Measurements from ENCODE around the gene C2orf66. TPM values are rescaled to one million over a fixed set of nuclear protein-coding genes. Genes with fewer than 3 reads are reported as not detected.

The C2orf66 gene
- total and polyA plus RNA-seq, 5 donors: 0.07 to 0.28 TPM; not detected in 3

GRCh38 chr2:196827356-196827755, 18.2 kb upstream of the C2orf66 start:
- 78% methylated on average over 2 of the region's 2 CpGs for WGBS
- ATAC-seq: no peak

GRCh38 chr2:196823750-196824522, 14.8 kb upstream of the C2orf66 start:
- Histone ChIP-seq H3K27me3 (ENCODE audit: control insufficient read depth, insufficient read depth) (no peaks in the 10 kb centered on the region), H3K4me3 (ENCODE audit: low read length) (no peak overlapping the region), H3K9me3 (ENCODE audit: control insufficient read depth, low read length) (no peaks in the 10 kb centered on the region), H3K27ac (ENCODE audit: low read length) (no peak overlapping the region), H3K4me1 (ENCODE audit: control insufficient read depth, insufficient read depth, low read length) (no peaks in the 10 kb centered on the region)
- DNase-seq (no peak), ATAC-seq (no peak)
- intact Hi-C loops (cut with DNase I): no loop called here

More at GRCh38 chr2:196827356-196827755, 18.2 kb upstream of the C2orf66 start:
- H3K4me1 ChIP-seq (ENCODE audit: control insufficient read depth, insufficient read depth, low read length): peaks cover 2% of the 10 kb centered on the region
- no peak overlapping the region for H3K4me3 ChIP-seq (ENCODE audit: low read length)
- H3K27me3 ChIP-seq (ENCODE audit: control insufficient read depth, insufficient read depth): no peaks in the 10 kb centered on the region
- DNase-seq: no peak
- H3K9me3 ChIP-seq (ENCODE audit: control insufficient read depth, low read length): no peaks in the 10 kb centered on the region
- intact Hi-C loops (cut with DNase I): no loop called here
- no peak overlapping the region for H3K27ac ChIP-seq (ENCODE audit: low read length)

- 86% methylated on average over 1 of the region's 1 CpG for WGBS
- DNase-seq (no peak), ATAC-seq (no peak)
- Histone ChIP-seq H3K4me3 (ENCODE audit: low read length) (no peak overlapping the region), H3K9me3 (ENCODE audit: control insufficient read depth, low read length) (no peaks in the 10 kb centered on the region), H3K27me3 (ENCODE audit: control insufficient read depth, insufficient read depth) (no peaks in the 10 kb centered on the region), H3K4me1 (ENCODE audit: control insufficient read depth, insufficient read depth, low read length) (no peaks in the 10 kb centered on the region), H3K27ac (ENCODE audit: low read length) (no peak overlapping the region)
- intact Hi-C loops (cut with DNase I): no loop called here
Measured at GRCh38 chr2:196821195-196821594, 12.0 kb upstream of the C2orf66 start.

GRCh38 chr2:196808083-196808665, 981 bp downstream of the C2orf66 start:
- Histone ChIP-seq H3K27ac (ENCODE audit: low read length) (no peak overlapping the region), H3K4me1 (ENCODE audit: control insufficient read depth, insufficient read depth, low read length) (no peaks in the 10 kb centered on the region), H3K4me3 (ENCODE audit: low read length) (no peak overlapping the region), H3K27me3 (ENCODE audit: control insufficient read depth, insufficient read depth) (no peaks in the 10 kb centered on the region), H3K9me3 (ENCODE audit: control insufficient read depth, low read length) (no peaks in the 10 kb centered on the region)
- DNase-seq: no peak
- 26% methylated on average over 2 of the region's 2 CpGs for WGBS
- intact Hi-C loops (cut with DNase I): no loop called here
- no peak for ATAC-seq

GRCh38 chr2:196804381-196804780, 4.8 kb downstream of the C2orf66 start:
- no peak for DNase-seq
- H3K9me3 ChIP-seq (ENCODE audit: control insufficient read depth, low read length): no peaks in the 10 kb centered on the region
- intact Hi-C loops (cut with DNase I): no loop called here
- ATAC-seq: no peak
- WGBS: 49% methylated on average over 1 of the region's 1 CpG
- H3K27me3 ChIP-seq (ENCODE audit: control insufficient read depth, insufficient read depth): no peaks in the 10 kb centered on the region
- H3K4me1 ChIP-seq (ENCODE audit: control insufficient read depth, insufficient read depth, low read length): no peaks in the 10 kb centered on the region
- no peak overlapping the region for H3K27ac ChIP-seq (ENCODE audit: low read length)
- H3K4me3 ChIP-seq (ENCODE audit: low read length): no peak overlapping the region

- Histone ChIP-seq H3K27ac (ENCODE audit: low read length) (no peak overlapping the region), H3K4me3 (ENCODE audit: low read length) (no peak overlapping the region), H3K27me3 (ENCODE audit: control insufficient read depth, insufficient read depth) (no peaks in the 10 kb centered on the region), H3K4me1 (ENCODE audit: control insufficient read depth, insufficient read depth, low read length) (no peaks in the 10 kb centered on the region), H3K9me3 (ENCODE audit: control insufficient read depth, low read length) (no peaks in the 10 kb centered on the region)
- no peak for DNase-seq
- ATAC-seq: no peak
- WGBS: 91% methylated on average over 2 of the region's 2 CpGs
- intact Hi-C loops (cut with DNase I): no loop called here
Measured at GRCh38 chr2:196802401-196802800, 6.8 kb downstream of the C2orf66 start.

GRCh38 chr2:196801674-196802261, 7.4 kb downstream of the C2orf66 start:
- DNase-seq: no peak
- intact Hi-C loops (cut with DNase I): no loop called here
- 28% methylated on average over 2 of the region's 2 CpGs for WGBS
- Histone ChIP-seq H3K27ac (ENCODE audit: low read length) (no peak overlapping the region), H3K27me3 (ENCODE audit: control insufficient read depth, insufficient read depth) (no peaks in the 10 kb centered on the region), H3K4me3 (ENCODE audit: low read length) (no peak overlapping the region), H3K9me3 (ENCODE audit: control insufficient read depth, low read length) (no peaks in the 10 kb centered on the region), H3K4me1 (ENCODE audit: control insufficient read depth, insufficient read depth, low read length) (no peaks in the 10 kb centered on the region)
- no peak for ATAC-seq

GRCh38 chr2:196798980-196799379, 10.2 kb downstream of the C2orf66 start:
- Histone ChIP-seq H3K27ac (ENCODE audit: low read length) (peak overlapping the region; percentile 90), H3K4me1 (ENCODE audit: control insufficient read depth, insufficient read depth, low read length) (no peaks in the 10 kb centered on the region), H3K9me3 (ENCODE audit: control insufficient read depth, low read length) (no peaks in the 10 kb centered on the region), H3K27me3 (ENCODE audit: control insufficient read depth, insufficient read depth) (no peaks in the 10 kb centered on the region), H3K4me3 (ENCODE audit: low read length) (peak overlapping the region; percentile 98)
- ATAC-seq (peak; percentile 5 to 9), DNase-seq (no peak)
- WGBS: 7% methylated on average over 10 of the region's 10 CpGs
- intact Hi-C loops (cut with DNase I): no loop called here

GRCh38 chr2:196792865-196793264, 16.3 kb downstream of the C2orf66 start:
- no peaks in the 10 kb centered on the region for H3K4me1 ChIP-seq (ENCODE audit: control insufficient read depth, insufficient read depth, low read length)
- no peaks in the 10 kb centered on the region for H3K9me3 ChIP-seq (ENCODE audit: control insufficient read depth, low read length)
- no peak overlapping the region for H3K4me3 ChIP-seq (ENCODE audit: low read length)
- no peaks in the 10 kb centered on the region for H3K27me3 ChIP-seq (ENCODE audit: control insufficient read depth, insufficient read depth)
- no peak overlapping the region for H3K27ac ChIP-seq (ENCODE audit: low read length)
- no peak for DNase-seq
- no peak for ATAC-seq
- intact Hi-C loops (cut with DNase I): no loop called here
- WGBS: 86% methylated on average over 3 of the region's 3 CpGs

- no peak for ATAC-seq
- Histone ChIP-seq H3K27ac (ENCODE audit: low read length) (no peak overlapping the region), H3K4me1 (ENCODE audit: control insufficient read depth, insufficient read depth, low read length) (no peaks in the 10 kb centered on the region), H3K27me3 (ENCODE audit: control insufficient read depth, insufficient read depth) (no peaks in the 10 kb centered on the region), H3K4me3 (ENCODE audit: low read length) (no peak overlapping the region), H3K9me3 (ENCODE audit: control insufficient read depth, low read length) (no peaks in the 10 kb centered on the region)
- DNase-seq: no peak
- WGBS: 92% methylated on average over 4 of the region's 4 CpGs
- intact Hi-C loops (cut with DNase I): no loop called here
Measured at GRCh38 chr2:196783431-196784094, 25.6 kb downstream of the C2orf66 start.

GRCh38 chr2:196767101-196767500, 42.1 kb downstream of the C2orf66 start:
- WGBS: 87% methylated on average over 1 of the region's 1 CpG
- no peak for DNase-seq
- ATAC-seq: no peak
- no peak overlapping the region for H3K27ac ChIP-seq (ENCODE audit: low read length)
- intact Hi-C loops (cut with DNase I): no loop called here
- no peaks in the 10 kb centered on the region for H3K9me3 ChIP-seq (ENCODE audit: control insufficient read depth, low read length)
- H3K27me3 ChIP-seq (ENCODE audit: control insufficient read depth, insufficient read depth): no peaks in the 10 kb centered on the region
- no peaks in the 10 kb centered on the region for H3K4me1 ChIP-seq (ENCODE audit: control insufficient read depth, insufficient read depth, low read length)
- H3K4me3 ChIP-seq (ENCODE audit: low read length): no peak overlapping the region

Data from right cardiac atrium (tissue), 5 donors.